Sigmoid colon (tissue), 7 donors: ENCODE results near the gene NXF2B. TPM values are rescaled to one million over a fixed set of nuclear protein-coding genes. Genes with fewer than 3 reads are reported as not detected.
"Not testable (repeated sequence)": the region's sequence is repeated elsewhere in the genome, so short reads cannot be mapped to it uniquely, and the experiment has no call there.

Experiments
- DNase-seq: peaks from one replicate; pipeline ENCODE4 v3.0.0-alpha.2; 2019
- H3K27ac ChIP-seq, 4 donors: fragments of 200-600 bp; sonication (generic); one replicate each; pipeline ENCODE4 v1.5.1; 2016 to 2019; ENCODE audit warnings: mild to moderate bottlenecking in 1 of 4
- H3K27me3 ChIP-seq, 3 donors: fragments of 200-600 bp; sonication (generic); one replicate each; pipeline ENCODE4 v1.5.1; 2019; ENCODE audit warnings: mild to moderate bottlenecking in 1 of 3
- H3K36me3 ChIP-seq, 4 donors: fragments of 200-600 bp; sonication (generic); one replicate each; pipeline ENCODE4 v1.5.1; 2016 to 2019
- H3K4me1 ChIP-seq, 4 donors: fragments of 200-600 bp; sonication (generic); one replicate each; pipeline ENCODE4 v1.5.1; 2017 to 2019
- H3K4me3 ChIP-seq, 4 donors: fragments of 200-600 bp; sonication (generic); one replicate each; pipeline ENCODE4 v1.5.1; 2017 to 2019; ENCODE audit warnings: mild to moderate bottlenecking in 2 of 4, moderate library complexity in 1 of 4
- H3K9me3 ChIP-seq, 4 donors: fragments of 200-600 bp in 3 of 4; sonication (generic) in 3 of 4; one replicate each; pipeline versions ENCODE4 v1.5.1 to v1.6.1; 2013 to 2019
- EP300 ChIP-seq, 4 donors: sonication (generic); formaldehyde crosslinking; IDR thresholded peaks; one replicate each; pipeline ENCODE4 v1.6.1; 2017; ENCODE audit warnings: antibody characterized with exemption in 4 of 4
- POLR2A ChIP-seq, 2 donors: fragments of 450-650 bp; IDR thresholded peaks; one replicate each; pipeline ENCODE4 v1.6.1; 2016; ENCODE audit warnings: antibody characterized with exemption in 2 of 2, mild to moderate bottlenecking in 2 of 2, moderate library complexity in 2 of 2
- POLR2AphosphoS5 ChIP-seq, 4 donors: sonication (generic); formaldehyde crosslinking; IDR thresholded peaks; one replicate each; pipeline ENCODE4 v1.6.1; 2017; ENCODE audit warnings: antibody characterized with exemption in 4 of 4
- whole genome bisulfite sequencing, 2 donors: extraction: QIAGEN DNeasy Blood & Tissue Kit; methylation state at CpG; one replicate each; pipeline ENCODE4 v1.1.7; 2013; 5-methylcytosine and 5-hydroxymethylcytosine counted together
- intact Hi-C: fragments of 100-400 bp; cut with DNase I; formaldehyde crosslinking; loops from one replicate; pipeline ENCODE4 v1.15.1; 2023
- polyA plus RNA-seq, 3 donors: library from polyadenylated mRNA; stranded (reverse); fragments of 200-250 nt; gene quantifications; one replicate each; pipeline ENCODE4 v1.2.3, GENCODE V29; 2013
- total RNA-seq, 4 donors: library from RNA; depleted of rRNA; stranded (reverse); fragments of >200 nt; gene quantifications; one replicate each; pipeline ENCODE4 v1.1.0, GENCODE V29; 2016
- TF ChIP-seq, protein P1 (sequence below), 4 experiments: fragments of 450-650 bp in 3 of 4; fragments of 200-600 bp in 1 of 4; IDR thresholded peaks; one replicate each; pipeline ENCODE4 v1.5.1; 2016 to 2019; ENCODE audit warnings: antibody characterized with exemption in 4 of 4, mild to moderate bottlenecking in 3 of 4, moderate library complexity in 2 of 4
- donor health status: healthy with polysubstance abuse.
- donor health status: Bipolar disorder and iron deficiency.
- donor health status: healthy.

Gene NXF2B, protein sequence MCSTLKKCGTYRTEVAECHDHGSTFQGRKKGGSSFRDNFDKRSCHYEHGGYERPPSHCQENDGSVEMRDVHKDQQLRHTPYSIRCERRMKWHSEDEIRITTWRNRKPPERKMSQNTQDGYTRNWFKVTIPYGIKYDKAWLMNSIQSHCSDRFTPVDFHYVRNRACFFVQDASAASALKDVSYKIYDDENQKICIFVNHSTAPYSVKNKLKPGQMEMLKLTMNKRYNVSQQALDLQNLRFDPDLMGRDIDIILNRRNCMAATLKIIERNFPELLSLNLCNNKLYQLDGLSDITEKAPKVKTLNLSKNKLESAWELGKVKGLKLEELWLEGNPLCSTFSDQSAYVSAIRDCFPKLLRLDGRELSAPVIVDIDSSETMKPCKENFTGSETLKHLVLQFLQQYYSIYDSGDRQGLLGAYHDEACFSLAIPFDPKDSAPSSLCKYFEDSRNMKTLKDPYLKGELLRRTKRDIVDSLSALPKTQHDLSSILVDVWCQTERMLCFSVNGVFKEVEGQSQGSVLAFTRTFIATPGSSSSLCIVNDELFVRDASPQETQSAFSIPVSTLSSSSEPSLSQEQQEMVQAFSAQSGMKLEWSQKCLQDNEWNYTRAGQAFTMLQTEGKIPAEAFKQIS
- not detected for total RNA-seq
- polyA plus RNA-seq, result not detected

DNA sequence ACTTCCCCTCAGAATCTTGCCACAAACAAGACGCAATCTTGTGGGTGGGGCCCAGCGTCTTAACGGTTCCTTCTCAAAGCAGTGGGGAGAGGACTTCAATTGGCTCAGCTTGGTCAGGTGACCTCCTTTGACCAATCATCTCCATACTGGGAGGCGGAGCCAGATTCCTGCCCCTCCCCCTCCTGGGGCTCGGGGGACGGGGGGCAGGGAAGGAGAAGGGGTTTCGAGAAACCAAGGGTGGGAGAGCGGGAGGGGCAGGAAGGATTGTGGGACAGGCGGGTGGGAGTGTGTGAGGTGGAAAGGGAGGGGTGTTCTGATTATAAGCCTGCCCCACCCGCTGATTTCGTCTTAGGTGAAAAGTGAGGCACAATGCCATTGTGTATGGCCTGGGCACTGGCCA is at the start of gene NXF2B:
Gene NXF2B, minus strand, starts transcription at position 101 of the 400 bp plus-strand sequence. CDS start 59,972 bp downstream, outside the sequence.
- H3K36me3 ChIP-seq, H3K4me3 ChIP-seq, H3K27me3 ChIP-seq, DNase-seq, H3K9me3 ChIP-seq, intact Hi-C loops, H3K27ac ChIP-seq, H3K4me1 ChIP-seq: not testable (repeated sequence)
- WGBS, 2 donors, result no CpG with 5 or more reads among the region's 11 CpGs

DNA sequence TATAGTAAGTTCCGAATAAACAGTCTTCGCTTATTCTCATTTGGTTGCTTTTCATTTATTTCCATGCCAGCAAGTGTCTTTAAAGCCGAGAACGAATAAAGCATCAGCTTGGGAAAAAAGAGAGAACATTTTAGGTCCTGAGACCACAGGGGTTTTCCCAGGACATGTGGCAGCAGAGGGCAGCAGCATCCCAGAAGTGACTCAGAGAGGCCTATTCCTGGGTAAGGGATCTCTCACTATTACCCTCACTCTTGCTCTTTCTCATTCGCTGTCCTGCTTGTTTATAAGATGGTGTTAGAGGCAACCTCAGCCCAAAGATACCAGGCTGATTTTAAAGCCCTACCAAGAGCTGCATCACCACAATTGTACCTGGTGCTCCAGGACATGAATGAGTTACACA is 39.0 kb upstream of the NXF2B start:
- H3K4me1 ChIP-seq, H3K9me3 ChIP-seq, intact Hi-C loops, H3K4me3 ChIP-seq, H3K27me3 ChIP-seq, H3K36me3 ChIP-seq, H3K27ac ChIP-seq, DNase-seq: not testable (repeated sequence)
- WGBS, 2 donors, result 46 to 49% methylated on average over 2 of the region's 5 CpGs

DNA sequence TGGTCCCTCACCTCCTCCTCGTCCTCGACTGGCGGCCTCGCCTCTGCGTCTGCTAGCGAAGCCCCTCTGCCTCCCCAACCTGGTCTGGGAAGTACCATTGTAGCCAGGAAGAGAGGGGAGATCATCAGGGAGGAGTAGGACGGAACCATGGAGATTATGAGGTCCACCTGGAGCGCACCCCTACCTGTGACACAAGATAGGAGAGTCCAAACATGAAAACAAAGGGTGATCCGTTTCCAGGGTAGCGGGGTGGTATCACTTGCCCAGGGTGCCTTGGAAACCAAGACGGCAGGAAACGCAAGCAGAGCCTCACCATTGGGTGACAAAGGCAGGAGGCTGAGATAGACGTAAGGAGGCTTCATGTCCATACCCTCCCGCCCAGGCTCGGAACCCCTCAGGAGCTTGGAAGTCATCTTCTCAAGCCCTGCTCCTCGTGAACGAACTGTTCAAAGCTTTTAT is 32.0 kb upstream of the NXF2B start, which contains the start of gene TCP11X2:
Gene TCP11X2, minus strand, starts transcription at position 51 of the 459 bp plus-strand sequence.
- H3K27ac ChIP-seq, H3K4me3 ChIP-seq, H3K27me3 ChIP-seq, DNase-seq, H3K36me3 ChIP-seq, H3K9me3 ChIP-seq, intact Hi-C loops, H3K4me1 ChIP-seq: not testable (repeated sequence)
- WGBS, 2 donors, result 54 to 60% methylated on average over 7 of the region's 17 CpGs

DNA sequence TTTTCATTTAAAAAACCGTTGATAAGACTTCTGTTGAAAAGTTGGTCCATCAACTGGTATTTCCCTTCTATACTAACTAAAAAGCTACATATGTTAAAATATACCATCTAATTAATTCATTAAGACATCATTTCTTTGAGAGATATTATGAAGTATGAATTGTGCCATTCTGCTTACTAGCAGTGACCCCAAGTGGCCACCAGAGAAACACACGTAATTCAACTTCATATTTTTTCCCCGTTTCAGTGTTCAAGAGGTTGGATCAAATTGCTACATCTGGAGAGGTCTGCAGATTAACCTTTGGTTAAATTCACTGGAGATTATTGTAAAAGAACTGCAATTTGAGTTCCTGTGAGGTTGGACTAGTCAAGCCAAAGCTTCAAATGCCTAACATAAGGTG is 30.4 kb upstream of the NXF2B start:
- H3K4me3 ChIP-seq, intact Hi-C loops, H3K4me1 ChIP-seq, DNase-seq, H3K27ac ChIP-seq, H3K9me3 ChIP-seq, H3K27me3 ChIP-seq, H3K36me3 ChIP-seq: not testable (repeated sequence)
- no CpG with 5 or more reads among the region's 3 CpGs for WGBS, 2 donors

DNA sequence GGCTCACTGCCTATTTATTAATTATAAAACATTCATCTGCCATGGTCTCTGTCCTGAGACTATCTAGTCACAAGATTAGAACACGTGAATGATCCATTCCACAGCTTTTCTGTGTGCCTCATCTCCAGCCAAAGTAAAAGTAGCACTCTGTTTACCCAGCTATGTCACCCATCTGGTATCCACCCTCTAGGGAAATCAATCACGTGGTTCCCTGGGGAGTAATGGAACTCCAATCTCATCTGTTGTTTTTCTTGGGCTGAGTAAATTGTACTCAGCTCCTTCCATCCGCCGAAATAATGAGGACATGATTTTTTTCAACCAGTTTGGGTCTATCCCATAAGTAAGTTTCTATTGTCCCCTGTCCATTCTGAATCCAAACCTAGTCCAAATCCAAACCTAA is 18.8 kb upstream of the NXF2B start:
- no CpG with 5 or more reads among the region's 4 CpGs for WGBS, 2 donors
- H3K27me3 ChIP-seq, H3K4me1 ChIP-seq, H3K9me3 ChIP-seq, DNase-seq, H3K36me3 ChIP-seq, intact Hi-C loops, H3K4me3 ChIP-seq, H3K27ac ChIP-seq: not testable (repeated sequence)

DNA sequence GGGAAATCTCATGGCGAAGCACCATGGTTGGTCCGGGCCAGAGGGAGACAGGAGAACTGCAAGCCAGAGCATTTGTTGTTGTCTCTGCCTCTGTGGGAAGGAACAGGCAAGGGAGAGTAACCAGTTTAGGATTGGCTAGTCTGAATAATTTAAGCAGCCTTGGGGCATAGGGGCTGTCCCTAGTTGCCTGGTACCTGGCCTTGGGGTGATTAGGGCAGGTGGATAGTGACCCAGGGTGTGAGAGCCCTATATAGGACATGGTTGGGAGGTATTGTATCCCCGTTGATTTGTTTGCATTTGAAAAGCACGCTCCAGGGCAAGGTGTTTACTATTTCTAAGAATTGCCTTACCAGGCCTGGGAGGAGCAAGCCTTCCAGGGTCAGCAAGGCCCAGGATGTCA is 25.3 kb downstream of the NXF2B start:
- H3K4me1 ChIP-seq, H3K36me3 ChIP-seq, H3K27me3 ChIP-seq, H3K4me3 ChIP-seq, H3K27ac ChIP-seq, intact Hi-C loops, DNase-seq, H3K9me3 ChIP-seq: not testable (repeated sequence)
- no CpG with 5 or more reads among the region's 4 CpGs for whole genome bisulfite sequencing, 2 donors

DNA sequence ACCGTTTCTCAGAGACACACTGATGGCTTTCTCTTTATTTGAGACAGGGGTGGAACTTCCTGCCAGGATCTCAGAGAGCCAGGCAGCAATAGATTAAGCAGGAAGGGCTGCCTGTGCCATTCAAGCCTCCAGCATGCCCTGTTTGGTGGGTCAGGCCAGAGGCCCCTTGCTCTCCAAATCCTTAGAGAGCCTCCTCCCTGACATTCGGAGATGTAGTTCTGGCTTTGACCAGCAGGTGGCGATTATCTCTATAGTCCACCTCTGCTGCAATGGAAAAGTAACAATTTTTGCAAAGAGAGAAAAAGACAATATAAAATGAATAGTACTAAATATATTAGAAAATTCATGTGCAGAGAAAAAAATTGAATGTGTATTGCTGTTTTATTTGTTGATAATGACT is 93.9 kb downstream of the NXF2B start:
- peak; percentile 75 for DNase-seq
- no peak overlapping the region for H3K27ac ChIP-seq
- H3K4me1 ChIP-seq, result no peaks in the 10 kb centered on the region
- H3K27me3 ChIP-seq, result no peaks in the 10 kb centered on the region
- H3K36me3 ChIP-seq, result no peaks in the 10 kb centered on the region
- H3K9me3 ChIP-seq, result no peaks in the 10 kb centered on the region
- TF ChIP-seq EP300 (IDR thresholded peaks at IDR 0.05) (no peak), POLR2AphosphoS5 (IDR thresholded peaks at IDR 0.05) (no peak)
- TF ChIP-seq, protein P1, sequence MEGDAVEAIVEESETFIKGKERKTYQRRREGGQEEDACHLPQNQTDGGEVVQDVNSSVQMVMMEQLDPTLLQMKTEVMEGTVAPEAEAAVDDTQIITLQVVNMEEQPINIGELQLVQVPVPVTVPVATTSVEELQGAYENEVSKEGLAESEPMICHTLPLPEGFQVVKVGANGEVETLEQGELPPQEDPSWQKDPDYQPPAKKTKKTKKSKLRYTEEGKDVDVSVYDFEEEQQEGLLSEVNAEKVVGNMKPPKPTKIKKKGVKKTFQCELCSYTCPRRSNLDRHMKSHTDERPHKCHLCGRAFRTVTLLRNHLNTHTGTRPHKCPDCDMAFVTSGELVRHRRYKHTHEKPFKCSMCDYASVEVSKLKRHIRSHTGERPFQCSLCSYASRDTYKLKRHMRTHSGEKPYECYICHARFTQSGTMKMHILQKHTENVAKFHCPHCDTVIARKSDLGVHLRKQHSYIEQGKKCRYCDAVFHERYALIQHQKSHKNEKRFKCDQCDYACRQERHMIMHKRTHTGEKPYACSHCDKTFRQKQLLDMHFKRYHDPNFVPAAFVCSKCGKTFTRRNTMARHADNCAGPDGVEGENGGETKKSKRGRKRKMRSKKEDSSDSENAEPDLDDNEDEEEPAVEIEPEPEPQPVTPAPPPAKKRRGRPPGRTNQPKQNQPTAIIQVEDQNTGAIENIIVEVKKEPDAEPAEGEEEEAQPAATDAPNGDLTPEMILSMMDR (IDR thresholded peaks at IDR 0.05), result peak in 3 of 4 experiments; percentile 22 to 69 (median 38)
- intact Hi-C loops, result no loop called here
- WGBS, 2 donors, result 29 to 31% methylated on average over 3 of the region's 3 CpGs
- no peak overlapping the region for H3K4me3 ChIP-seq

DNA sequence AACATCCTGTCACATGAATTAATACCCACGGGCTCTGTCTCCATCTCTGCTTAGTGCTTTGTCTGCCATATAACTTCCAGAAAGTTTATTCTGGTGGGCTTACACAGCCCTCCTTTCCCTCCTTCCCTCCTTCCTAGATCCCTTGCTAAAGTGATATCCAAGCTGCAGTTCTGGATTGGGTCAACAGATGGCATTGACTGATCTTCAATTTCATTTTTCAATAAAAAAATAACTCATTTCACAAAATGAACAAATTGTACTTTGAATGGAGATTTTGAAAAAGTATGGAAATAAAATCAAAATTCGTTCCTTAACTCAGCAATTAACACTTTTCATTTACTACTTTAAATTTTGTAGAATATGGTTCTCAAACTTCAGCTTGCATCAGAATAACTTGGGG is 97.9 kb downstream of the NXF2B start:
- 3 to 43% methylated on average over 2 of the region's 2 CpGs for WGBS, 2 donors
- H3K36me3 ChIP-seq, result no peaks in the 10 kb centered on the region

More for the DNA sequence above, 97.9 kb downstream of the NXF2B start:
- TF ChIP-seq EP300 (IDR thresholded peaks at IDR 0.05) (no peak), POLR2AphosphoS5 (IDR thresholded peaks at IDR 0.05) (no peak), POLR2A (IDR thresholded peaks at IDR 0.05) (no peak)
- TF ChIP-seq, protein P1 (IDR thresholded peaks at IDR 0.05), result no peak
- no peaks in the 10 kb centered on the region for H3K27me3 ChIP-seq
- H3K27ac ChIP-seq, result no peak overlapping the region
- intact Hi-C loops, result no loop called here
- DNase-seq, result no peak
- H3K4me3 ChIP-seq, result no peak overlapping the region
- H3K4me1 ChIP-seq, result no peaks in the 10 kb centered on the region
- no peaks in the 10 kb centered on the region for H3K9me3 ChIP-seq
